HCT116 (cell line): ENCODE data around the gene SEPTIN11. TPM values are rescaled to one million over a fixed set of nuclear protein-coding genes. Genes with fewer than 3 reads are reported as not detected.

Source experiments
- ATAC-seq: fragments of 200-7000 bp; cut with Tn5 transposase; 2 replicates; pipeline ENCODE4 v1.9.1; 2020; ENCODE audit warnings: mild to moderate bottlenecking, moderate library complexity
- BruUV-seq: library from RNA; stranded (reverse); fragments of 400-500 nt; replicated peaks from 2 replicates; lab custom pipeline; 2021; lab: Mats Ljungman, UMichigan
- CTCF ChIA-PET: fragments of 300-600 bp; sonication (Branson Sonifier 250); formaldehyde crosslinking; loops from one replicate; lab custom pipeline; 2021; ENCODE audit warnings: antibody characterized with exemption; lab: Charles Lee
- POLR2A ChIA-PET: fragments of 300-600, 350-600 bp; sonication (Branson Sonifier 250); formaldehyde crosslinking; loops from one replicate; lab custom pipeline; 2021; ENCODE audit warnings: antibody characterized with exemption; lab: Charles Lee
- RAD21 ChIA-PET, 2 experiments: fragments of 300-600 bp; sonication (Branson Sonifier 250); formaldehyde crosslinking; loops; one replicate each; lab custom pipeline; 2023; ENCODE audit warnings: low total read pairs in 2 of 2; ENCODE audit not compliant: uncharacterized antibody in 2 of 2, unreplicated experiment in 2 of 2, low non-redundant PET in 1 of 2; lab: Charles Lee
- DNase-seq: peaks from one replicate; pipeline ENCODE4 v3.0.0-alpha.2; 2010; ENCODE audit warnings: low read depth, low spot score
- H2AFZ ChIP-seq: fragments of 200-600 bp; shearing (Covaris generic), sonication (generic); 2 replicates; pipeline ENCODE4 v1.6.1; 2017; ENCODE audit warnings: low read depth, mixed run types, mixed read lengths, antibody characterized with exemption, low read length; ENCODE audit not compliant: poor library complexity, severe bottlenecking
- H3K27ac ChIP-seq: 2 replicates; pipeline ENCODE4 v1.5.1; 2012; ENCODE audit warnings: low read depth, low read length
- H3K27me3 ChIP-seq: fragments of 200-600 bp; sonication (generic); 2 replicates; pipeline ENCODE4 v1.6.1; 2016; ENCODE audit warnings: mixed run types, low read length, mixed read lengths; ENCODE audit not compliant: insufficient read depth
- H3K36me3 ChIP-seq, 2 experiments: fragments of 200-500 bp in 1 of 2; fragments of 200-600 bp in 1 of 2; sonication (Bioruptor generic) in 1 of 2; sonication (generic) in 1 of 2; 2 replicates each; pipeline versions ENCODE4 v1.5.1 to v1.6.1; 2014 to 2016; ENCODE audit warnings: low read length in 2 of 2, inconsistent platforms in 1 of 2, mixed read lengths in 1 of 2, mixed run types in 1 of 2; ENCODE audit not compliant: insufficient read depth in 2 of 2, control insufficient read depth in 1 of 2
- H3K4me1 ChIP-seq, 2 experiments: fragments of 200-600 bp in 1 of 2; sonication (generic) in 1 of 2; 2 replicates each; pipeline versions ENCODE4 v1.5.1 to v1.6.1; 2012 to 2017; ENCODE audit warnings: low read length in 2 of 2, inconsistent platforms in 1 of 2, mild to moderate bottlenecking in 1 of 2, mixed read lengths in 1 of 2, mixed run types in 1 of 2, moderate library complexity in 1 of 2; ENCODE audit not compliant: insufficient read depth in 2 of 2, control insufficient read depth in 1 of 2
- H3K4me2 ChIP-seq: fragments of 200-600 bp; sonication (generic); 2 replicates; pipeline ENCODE4 v1.6.1; 2017; ENCODE audit warnings: mixed run types, low read length, mixed read lengths
- H3K4me3 ChIP-seq, 2 experiments: fragments of 200-600 bp in 1 of 2; sonication (generic) in 1 of 2; replicated peaks in 1 of 2; 2 replicates each; pipeline ENCODE4 v1.5.1; 2011 to 2016; ENCODE audit warnings: low read length in 2 of 2, control low read depth in 1 of 2, low read depth in 1 of 2, mild to moderate bottlenecking in 1 of 2, mixed read lengths in 1 of 2, mixed run types in 1 of 2
- H3K79me2 ChIP-seq: fragments of 200-600 bp; sonication (generic); 2 replicates; pipeline ENCODE4 v1.6.1; 2017; ENCODE audit warnings: mild to moderate bottlenecking, mixed run types, low read length, moderate library complexity, mixed read lengths; ENCODE audit not compliant: insufficient read depth
- H3K9ac ChIP-seq: fragments of 200-600 bp; sonication (generic); 2 replicates; pipeline ENCODE4 v1.6.1; 2016; ENCODE audit warnings: low read length, mixed read lengths
- H3K9me2 ChIP-seq: fragments of 200-600 bp; sonication (generic), shearing (Covaris generic); 2 replicates; pipeline ENCODE4 v1.6.1; 2017; ENCODE audit warnings: mixed run types, mild to moderate bottlenecking, moderate library complexity; ENCODE audit not compliant: insufficient read depth
- H3K9me3 ChIP-seq, 2 experiments: fragments of 200-500 bp in 1 of 2; fragments of 200-600 bp in 1 of 2; sonication (Bioruptor generic) in 1 of 2; sonication (generic) in 1 of 2; 2 replicates each; pipeline ENCODE4 v1.6.1; 2014 to 2017; ENCODE audit warnings: low read length in 2 of 2, mixed read lengths in 2 of 2, inconsistent platforms in 1 of 2, low read depth in 1 of 2, mild to moderate bottlenecking in 1 of 2, mixed run types in 1 of 2, moderate library complexity in 1 of 2; ENCODE audit not compliant: control insufficient read depth in 1 of 2, insufficient read depth in 1 of 2
- H4K20me1 ChIP-seq: fragments of 200-600 bp; sonication (generic), shearing (Covaris generic); 2 replicates; pipeline ENCODE4 v1.6.1; 2017; ENCODE audit warnings: mixed run types, mild to moderate bottlenecking, moderate library complexity; ENCODE audit not compliant: insufficient read depth
- ATF3 ChIP-seq: IDR thresholded peaks from 2 replicates; pipeline ENCODE4 v1.6.1; 2012
- CBX3 ChIP-seq: IDR thresholded peaks from 2 replicates; pipeline ENCODE4 v1.6.1; 2012; ENCODE audit warnings: low read depth
- EGR1 ChIP-seq: IDR thresholded peaks from 2 replicates; pipeline ENCODE4 v1.6.1; 2012; ENCODE audit warnings: low read depth
- ELF1 ChIP-seq: IDR thresholded peaks from 2 replicates; pipeline ENCODE4 v1.6.1; 2012; ENCODE audit warnings: low read depth, borderline replicate concordance
- EZH2phosphoT487 ChIP-seq: fragments of 200-600 bp; IDR thresholded peaks from 2 replicates; pipeline ENCODE4 v1.6.1; 2018; ENCODE audit warnings: antibody characterized with exemption, borderline replicate concordance
- FOSL1 ChIP-seq: IDR thresholded peaks from 2 replicates; pipeline ENCODE4 v1.6.1; 2012; ENCODE audit warnings: low read depth
- MAX ChIP-seq: IDR thresholded peaks from 2 replicates; pipeline ENCODE4 v1.6.1; 2012
- POLR2A ChIP-seq: IDR thresholded peaks from 2 replicates; pipeline ENCODE4 v1.7.0; 2011; ENCODE audit warnings: borderline replicate concordance; ENCODE audit not compliant: insufficient read depth, insufficient read length; ENCODE audit errors: extremely low read depth
- REST ChIP-seq: IDR thresholded peaks from 2 replicates; pipeline ENCODE4 v1.6.1; 2012; ENCODE audit warnings: low read depth
- SIN3A ChIP-seq: IDR thresholded peaks from 2 replicates; pipeline ENCODE4 v1.6.1; 2012; ENCODE audit warnings: low read depth
- SP1 ChIP-seq: IDR thresholded peaks from 2 replicates; pipeline ENCODE4 v1.6.1; 2012; ENCODE audit warnings: low read depth
- SRF ChIP-seq: IDR thresholded peaks from 2 replicates; pipeline ENCODE4 v1.6.1; 2012; ENCODE audit warnings: low read depth
- YY1 ChIP-seq: IDR thresholded peaks from 2 replicates; pipeline ENCODE4 v1.6.1; 2011; ENCODE audit warnings: low read length, low read depth, moderate library complexity, mild to moderate bottlenecking; ENCODE audit not compliant: insufficient replicate concordance; ENCODE audit errors: extremely low read depth
- ZBTB33 ChIP-seq: IDR thresholded peaks from 2 replicates; pipeline ENCODE4 v1.6.1; 2011; ENCODE audit warnings: mild to moderate bottlenecking, low read length, moderate library complexity; ENCODE audit not compliant: insufficient replicate concordance; ENCODE audit errors: extremely low read depth
- ZFX ChIP-seq: fragments of 450-650 bp; IDR thresholded peaks from 2 replicates; pipeline ENCODE4 v1.6.1; 2017
- intact Hi-C: fragments of 100-400 bp; cut with micrococcal nuclease; formaldehyde crosslinking; loops from 2 replicates; pipeline ENCODE4 v1.10.0; 2022
- total RNA-seq: library from RNA; stranded (reverse); gene quantifications from one replicate; pipeline ENCODE4 v1.2.1, GENCODE V29; 2021; ENCODE audit not compliant: unreplicated experiment

SEPTIN11 gene
- total RNA-seq, 1 experiment from 2014 or later, result 94.4 TPM

GRCh38 chr4:76981644-76982043 lies 32.1 kb downstream of the SEPTIN11 start:
- peaks cover 68% of the 10 kb centered on the region for H3K79me2 ChIP-seq
- ATAC-seq, result no peak
- TF ChIP-seq CBX3 (no peak), YY1 (no peak), EZH2phosphoT487 (no peak), ZBTB33 (no peak), ATF3 (no peak), FOSL1 (no peak), POLR2A (no peak), ZFX (no peak), ELF1 (no peak), REST (no peak), SRF (no peak), EGR1 (no peak), SP1 (no peak), SIN3A (no peak), MAX (no peak)
- TF ChIP-seq, all 23 proteins: peak for 0
- ChIA-PET RAD21 (no interaction called here), CTCF (interaction anchor here (0.7 kb wide), 1 partner anchor 13 kb away, joined by 3 read pairs; no protein-coding TSS in a partner anchor), POLR2A (no interaction called here)
- peaks cover 0 to 18% of the 10 kb centered on the region in 2 experiments; a peak in 2 of 4 replicates for H3K4me1 ChIP-seq
- DNase-seq, result no peak
- no peak overlapping the region for H3K4me3 ChIP-seq
- intact Hi-C loops, result no loop called here
- no peaks in the 10 kb centered on the region for H3K27me3 ChIP-seq
- no peak overlapping the region for H3K4me2 ChIP-seq
- H3K9ac ChIP-seq, result no peak overlapping the region
- no peak overlapping the region for H2AFZ ChIP-seq
- H3K27ac ChIP-seq, result no peak overlapping the region
- H3K9me2 ChIP-seq, result no peaks in the 10 kb centered on the region
- H3K9me3 ChIP-seq, result no peaks in the 10 kb centered on the region
- BruUV-seq, result no TSS peak
- no peaks in the 10 kb centered on the region for H3K36me3 ChIP-seq
- peaks cover 7% of the 10 kb centered on the region; the same call in 1 of the 2 replicates for H4K20me1 ChIP-seq
